Smooth muscle cell (in vitro differentiated cells): ENCODE data around the gene ESR1. TPM values are rescaled to one million over a fixed set of nuclear protein-coding genes. Genes with fewer than 3 reads are reported as not detected.

Source experiments
- DNase-seq: peaks from one replicate; lab custom pipeline; 2025; ENCODE audit not compliant: unreplicated experiment; lab: John Stamatoyannopoulos, UW
- H2AFZ ChIP-seq: fragments of 200-600 bp; sonication (generic); 2 replicates; pipeline ENCODE4 v1.6.0; 2016; ENCODE audit warnings: antibody characterized with exemption, low read depth, mild to moderate bottlenecking
- H3F3A ChIP-seq: fragments of 200-600 bp; sonication (generic); 2 replicates; pipeline ENCODE4 v1.6.0; 2017; ENCODE audit warnings: antibody characterized with exemption, low read depth
- H3K27ac ChIP-seq: fragments of 200-600 bp; sonication (generic); 2 replicates; pipeline ENCODE4 v1.5.1; 2016; ENCODE audit warnings: low read depth, mild to moderate bottlenecking
- H3K27me3 ChIP-seq: fragments of 200-600 bp; sonication (generic); 2 replicates; pipeline ENCODE4 v1.6.1; 2016; ENCODE audit warnings: low read depth, mild to moderate bottlenecking
- H3K36me3 ChIP-seq: fragments of 200-600 bp; sonication (generic); 2 replicates; pipeline ENCODE4 v1.5.1; 2016; ENCODE audit warnings: low read depth
- H3K4me1 ChIP-seq: fragments of 200-600 bp; sonication (generic); 2 replicates; pipeline ENCODE4 v1.5.1; 2016; ENCODE audit warnings: low read depth
- H3K4me2 ChIP-seq: fragments of 200-600 bp; sonication (generic); 2 replicates; pipeline ENCODE4 v1.6.0; 2016; ENCODE audit warnings: mild to moderate bottlenecking
- H3K4me3 ChIP-seq: fragments of 200-600 bp; sonication (generic); 2 replicates; pipeline ENCODE4 v1.5.1; 2016; ENCODE audit warnings: mild to moderate bottlenecking
- H3K79me2 ChIP-seq: fragments of 200-600 bp; sonication (generic); 2 replicates; pipeline ENCODE4 v1.6.0; 2016; ENCODE audit warnings: low read depth, mild to moderate bottlenecking
- H3K9ac ChIP-seq: fragments of 200-600 bp; sonication (generic); 2 replicates; pipeline ENCODE4 v1.6.0; 2016; ENCODE audit warnings: low read depth
- H3K9me3 ChIP-seq: fragments of 200-600 bp; sonication (generic); replicated peaks from 2 replicates; pipeline ENCODE4 v1.5.1; 2016; ENCODE audit warnings: low read depth
- H4K20me1 ChIP-seq: fragments of 200-600 bp; sonication (generic); 2 replicates; pipeline ENCODE4 v1.6.0; 2016; ENCODE audit warnings: low read depth
- WGBS: methylation state at CpG from one replicate; pipeline ENCODE4 v1.1.7; 2016; ENCODE audit warnings: low lambda C conversion rate; 5-methylcytosine and 5-hydroxymethylcytosine counted together
- polyA plus RNA-seq: library from polyadenylated mRNA; unstranded; fragments of >200 nt; fragmentation: Nextera tagmentation; extraction: Ambion mirVana; gene quantifications from 2 replicates; pipeline ENCODE4 v1.2.1, GENCODE V29; 2016
- total RNA-seq: library from RNA; depleted of rRNA; stranded (reverse); fragments of >200 nt; gene quantifications from 2 replicates; pipeline ENCODE4 v1.2.3, GENCODE V29; 2014
- TF ChIP-seq, protein P1 (sequence below): fragments of 200-600 bp; sonication (generic); IDR thresholded peaks from 2 replicates; pipeline ENCODE4 v1.5.1; 2017; ENCODE audit warnings: borderline replicate concordance, mild to moderate bottlenecking, antibody characterized with exemption; ENCODE audit not compliant: insufficient read depth, poor library complexity, severe bottlenecking

ESR1 gene
- total and polyA plus RNA-seq, 2 experiments from 2014 or later: 0.16 TPM; not detected in 1

DNA sequence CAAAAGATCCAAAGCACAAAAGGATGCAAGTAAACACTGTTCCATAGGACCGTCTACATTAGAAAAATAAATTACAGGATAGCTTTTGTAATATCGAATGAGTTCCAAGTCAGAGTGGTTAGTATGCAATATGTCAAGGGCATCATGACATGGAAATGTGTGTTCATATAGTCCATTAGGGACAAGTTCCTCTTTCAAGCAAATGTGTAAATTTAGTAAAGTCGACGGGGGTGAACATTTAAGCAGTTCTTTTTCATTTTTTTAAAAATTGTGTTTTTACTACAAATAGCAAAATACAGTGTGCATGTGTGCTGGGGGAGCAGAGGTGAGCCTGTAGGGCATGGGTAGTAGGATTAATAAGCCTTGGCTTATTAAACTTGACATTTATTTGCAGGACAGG lies 359.0 kb downstream of the ESR1 start:
- Histone ChIP-seq H3K79me2 (no peaks in the 10 kb centered on the region), H3K27ac (no peak overlapping the region), H3K36me3 (peaks cover 4% of the 10 kb centered on the region), H3F3A (no peaks in the 10 kb centered on the region), H3K4me3 (no peak overlapping the region), H4K20me1 (no peaks in the 10 kb centered on the region), H3K4me1 (no peaks in the 10 kb centered on the region), H2AFZ (no peak overlapping the region), H3K9me3 (no peaks in the 10 kb centered on the region), H3K27me3 (no peaks in the 10 kb centered on the region), H3K9ac (no peak overlapping the region), H3K4me2 (no peak overlapping the region)
- DNase-seq: no peak
- TF ChIP-seq, protein P1, sequence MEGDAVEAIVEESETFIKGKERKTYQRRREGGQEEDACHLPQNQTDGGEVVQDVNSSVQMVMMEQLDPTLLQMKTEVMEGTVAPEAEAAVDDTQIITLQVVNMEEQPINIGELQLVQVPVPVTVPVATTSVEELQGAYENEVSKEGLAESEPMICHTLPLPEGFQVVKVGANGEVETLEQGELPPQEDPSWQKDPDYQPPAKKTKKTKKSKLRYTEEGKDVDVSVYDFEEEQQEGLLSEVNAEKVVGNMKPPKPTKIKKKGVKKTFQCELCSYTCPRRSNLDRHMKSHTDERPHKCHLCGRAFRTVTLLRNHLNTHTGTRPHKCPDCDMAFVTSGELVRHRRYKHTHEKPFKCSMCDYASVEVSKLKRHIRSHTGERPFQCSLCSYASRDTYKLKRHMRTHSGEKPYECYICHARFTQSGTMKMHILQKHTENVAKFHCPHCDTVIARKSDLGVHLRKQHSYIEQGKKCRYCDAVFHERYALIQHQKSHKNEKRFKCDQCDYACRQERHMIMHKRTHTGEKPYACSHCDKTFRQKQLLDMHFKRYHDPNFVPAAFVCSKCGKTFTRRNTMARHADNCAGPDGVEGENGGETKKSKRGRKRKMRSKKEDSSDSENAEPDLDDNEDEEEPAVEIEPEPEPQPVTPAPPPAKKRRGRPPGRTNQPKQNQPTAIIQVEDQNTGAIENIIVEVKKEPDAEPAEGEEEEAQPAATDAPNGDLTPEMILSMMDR: no peak
- WGBS: 96% methylated on average over 4 of the region's 4 CpGs

DNA sequence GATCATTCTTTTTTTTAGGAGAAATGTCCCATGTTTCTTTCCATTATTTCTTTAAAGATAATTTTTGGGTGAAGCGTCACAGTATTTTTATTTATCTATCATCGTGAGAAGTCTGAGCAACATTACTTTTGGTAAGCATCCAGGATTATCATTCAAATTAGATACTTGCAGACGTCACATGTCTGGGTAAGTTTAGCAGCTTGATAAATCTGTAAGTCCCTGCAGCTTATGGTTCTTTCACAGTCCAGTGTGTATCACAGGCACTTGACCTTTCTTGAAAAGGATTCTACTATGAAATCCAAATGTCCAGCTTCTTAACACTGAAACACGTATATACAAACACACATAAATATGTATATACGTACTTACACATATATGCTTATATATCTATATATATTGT lies 359.4 kb downstream of the ESR1 start:
- TF ChIP-seq, protein P1: no peak
- Histone ChIP-seq H3K4me2 (no peak overlapping the region), H4K20me1 (no peaks in the 10 kb centered on the region), H3K27ac (no peak overlapping the region), H2AFZ (no peak overlapping the region), H3K9me3 (no peaks in the 10 kb centered on the region), H3F3A (no peaks in the 10 kb centered on the region), H3K9ac (no peak overlapping the region), H3K79me2 (no peaks in the 10 kb centered on the region), H3K27me3 (no peaks in the 10 kb centered on the region), H3K4me3 (no peak overlapping the region), H3K4me1 (no peaks in the 10 kb centered on the region), H3K36me3 (peaks cover 4% of the 10 kb centered on the region)
- DNase-seq: no peak
- 90% methylated on average over 5 of the region's 5 CpGs for WGBS

DNA sequence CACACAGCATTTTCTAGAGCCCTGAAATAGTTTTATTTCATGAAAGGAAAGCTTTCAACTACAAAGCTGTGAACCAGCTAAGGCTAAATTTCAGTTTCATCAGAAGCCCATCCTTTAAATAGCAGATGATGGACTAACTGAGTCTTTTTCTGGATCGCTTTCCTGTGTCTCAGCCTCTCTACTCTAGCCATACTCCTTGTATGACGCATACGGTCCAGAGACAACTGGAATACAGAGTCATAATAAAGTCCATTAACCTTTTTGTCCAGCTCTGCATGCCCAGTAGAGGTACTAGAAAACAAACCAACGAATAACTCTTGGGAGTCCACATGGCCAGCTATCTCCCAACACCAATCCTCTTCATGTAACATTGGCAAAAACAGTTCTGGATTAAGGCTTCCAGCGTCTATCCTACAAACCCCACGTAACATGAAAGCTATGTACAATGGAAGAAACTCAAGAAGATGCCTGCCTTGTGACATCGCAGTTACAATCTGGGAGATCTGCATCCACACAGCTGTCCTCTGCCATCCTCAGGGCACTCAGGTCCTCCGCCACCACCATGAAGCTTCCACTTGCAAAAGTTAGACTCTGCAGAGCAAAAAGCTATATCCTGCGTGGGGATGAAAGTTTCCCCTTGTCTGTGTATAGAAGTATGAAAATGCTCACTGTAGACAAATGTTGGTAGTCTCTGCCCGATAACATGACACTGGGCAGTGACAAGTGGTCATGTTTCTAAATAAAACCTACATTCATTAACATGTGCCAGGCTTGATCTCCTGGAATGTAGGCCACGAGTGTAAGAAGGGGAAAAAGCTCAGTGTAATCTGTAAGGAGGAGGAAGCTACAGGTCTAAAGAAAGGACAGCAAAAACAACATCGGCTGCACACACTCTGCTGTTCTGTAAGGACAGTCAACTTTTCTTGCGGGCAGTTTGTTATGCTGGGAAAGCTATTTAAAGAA lies 360.4 kb downstream of the ESR1 start:
- DNase-seq: no peak
- TF ChIP-seq, protein P1: no peak

More for the DNA sequence above, 360.4 kb downstream of the ESR1 start:
- Histone ChIP-seq H3K36me3 (peaks cover 4% of the 10 kb centered on the region), H2AFZ (no peak overlapping the region), H4K20me1 (no peaks in the 10 kb centered on the region), H3K4me2 (no peak overlapping the region), H3K9ac (no peak overlapping the region), H3K27ac (no peak overlapping the region), H3K4me1 (no peaks in the 10 kb centered on the region), H3K9me3 (no peaks in the 10 kb centered on the region), H3F3A (no peaks in the 10 kb centered on the region), H3K79me2 (no peaks in the 10 kb centered on the region), H3K27me3 (no peaks in the 10 kb centered on the region), H3K4me3 (no peak overlapping the region)
- WGBS: 87% methylated on average over 13 of the region's 13 CpGs
